Retina (tissue), 1 donor: Measurements from ENCODE around the gene SLC23A1.
"Not testable (repeated sequence)": the region's sequence is repeated elsewhere in the genome, so short reads cannot be mapped to it uniquely, and the experiment has no call there.

Experiments
- DNase-seq: peaks from one replicate; pipeline ENCODE4 v3.0.0-alpha.2; 2016

Gene SLC23A1

DNA sequence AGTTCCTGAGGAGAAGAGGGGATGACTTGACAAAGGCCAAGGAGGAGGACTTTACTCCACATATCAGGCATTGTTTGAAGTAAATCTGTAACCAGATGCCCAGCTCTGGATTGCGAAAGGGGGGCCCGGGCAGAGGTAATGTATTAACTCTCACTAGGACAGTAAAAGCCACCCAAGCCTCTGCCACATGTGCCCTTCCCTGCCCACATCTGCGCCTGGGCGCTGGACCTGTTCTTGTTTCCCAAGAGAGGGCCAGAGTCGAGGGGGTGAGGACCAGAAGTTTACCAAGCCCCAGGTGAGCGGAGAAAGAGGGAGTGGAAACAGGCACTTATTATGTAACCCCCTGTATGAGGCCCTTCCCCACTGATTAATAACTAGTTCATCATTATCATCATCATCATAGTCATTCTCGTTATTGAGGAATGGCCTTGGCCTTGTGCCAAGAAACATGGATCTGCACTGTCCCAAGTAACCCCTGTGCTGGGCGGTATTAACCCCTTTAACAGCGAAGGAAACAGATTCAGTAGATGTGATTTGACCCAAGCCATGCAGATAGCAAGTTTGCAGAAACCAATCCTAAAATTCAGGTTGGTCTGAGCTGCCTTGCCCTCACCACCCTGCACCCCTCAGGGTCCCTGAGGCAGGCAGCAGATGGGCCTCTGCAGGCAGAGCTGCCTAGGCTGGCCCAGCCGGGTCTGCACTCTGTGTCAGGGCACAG lies at the start of gene SLC23A1:
TSS of gene SLC23A1 (minus strand) at position 23 of the 718 bp plus-strand sequence. CDS start 44 bp downstream, outside the sequence.
- no peak for DNase-seq

DNA sequence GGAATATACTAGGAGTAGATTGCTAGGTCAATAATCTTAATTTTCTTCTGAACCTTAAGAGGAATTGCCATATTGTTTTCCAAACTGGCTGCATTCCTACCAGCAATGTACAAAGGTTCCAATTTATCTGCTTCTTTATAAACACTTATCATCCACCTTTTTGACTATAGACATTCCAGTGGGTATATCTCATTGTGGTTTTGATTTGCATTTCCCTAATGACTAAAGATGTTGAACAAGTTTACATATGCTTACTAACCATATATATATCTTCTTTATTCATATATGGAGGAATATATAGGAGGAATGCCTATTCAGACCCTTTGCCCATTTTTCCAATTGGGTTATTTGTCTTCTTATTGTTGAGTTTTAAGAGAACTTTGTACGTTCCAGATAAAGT lies 48.6 kb upstream of the SLC23A1 start:
- DNase-seq = no peak

DNA sequence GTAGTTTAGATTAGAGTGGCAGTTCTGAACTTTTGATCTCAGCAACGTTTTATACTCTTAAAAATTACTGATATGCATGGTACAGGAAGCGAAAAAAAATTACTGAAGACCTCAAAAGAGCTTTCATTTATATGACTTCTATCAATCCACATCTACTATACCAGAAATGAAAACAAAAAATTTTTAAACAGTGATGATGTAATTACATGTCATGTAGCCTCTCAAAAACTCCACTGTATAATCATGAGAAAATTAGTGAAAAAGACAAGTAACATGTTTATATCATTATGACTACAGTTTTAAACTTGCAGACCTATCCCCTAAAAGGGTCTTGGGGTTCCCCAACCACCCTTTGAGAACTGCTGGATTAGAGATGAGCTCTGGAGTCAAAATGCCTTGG lies 46.9 kb upstream of the SLC23A1 start:
- no peak for DNase-seq

DNA sequence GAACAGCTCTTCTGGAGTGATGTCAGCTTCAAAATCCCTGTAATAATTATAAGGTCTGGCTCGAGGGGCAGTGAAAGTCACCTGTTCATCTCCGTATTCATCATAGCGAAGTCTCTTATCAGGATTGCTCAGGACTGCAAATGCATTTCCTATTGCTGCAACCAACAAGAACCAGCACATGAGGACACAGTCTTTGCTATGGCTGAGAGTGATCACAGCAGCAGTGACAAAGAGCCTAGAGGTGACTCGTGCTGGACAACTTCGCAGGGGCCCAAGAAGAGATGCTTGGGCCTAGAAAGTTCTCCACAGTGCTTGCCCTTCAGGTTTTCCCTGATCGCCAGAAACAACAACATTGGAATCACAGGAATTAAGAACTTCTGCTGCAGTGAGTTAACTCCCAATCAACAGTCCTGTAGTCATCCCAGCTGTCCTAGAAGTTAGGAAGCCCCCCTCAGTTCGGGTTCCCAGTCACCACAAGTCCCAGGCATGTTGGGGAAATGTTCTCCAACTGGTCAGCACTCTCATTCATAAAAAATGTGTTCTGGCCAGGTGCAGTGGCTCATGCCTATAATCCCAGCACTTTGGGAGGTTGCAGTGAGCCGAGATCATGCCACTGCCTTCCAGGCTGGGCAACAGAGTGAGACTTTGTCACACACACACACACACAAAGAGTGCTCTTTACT lies 43.2 kb upstream of the SLC23A1 start:
- no peak for DNase-seq

DNA sequence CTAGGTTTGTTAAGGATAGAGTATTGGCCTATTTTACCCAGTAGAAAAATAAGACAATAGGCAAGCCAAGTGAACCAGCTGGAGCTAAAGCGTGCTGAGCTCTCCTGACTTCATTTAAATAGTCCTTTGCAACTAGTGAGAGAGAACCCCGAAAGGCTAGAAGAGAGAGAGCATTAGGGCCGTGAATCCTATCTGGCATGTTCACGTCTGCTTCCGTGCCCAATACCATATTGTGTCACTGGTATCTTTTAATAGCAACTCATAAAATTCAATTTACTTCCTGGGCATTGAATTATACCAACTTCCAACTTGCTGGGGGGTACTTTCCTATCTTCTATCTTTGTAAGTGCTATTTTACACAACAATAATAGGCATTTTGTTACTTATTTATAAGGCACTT lies 42.4 kb upstream of the SLC23A1 start:
- DNase-seq = no peak

DNA sequence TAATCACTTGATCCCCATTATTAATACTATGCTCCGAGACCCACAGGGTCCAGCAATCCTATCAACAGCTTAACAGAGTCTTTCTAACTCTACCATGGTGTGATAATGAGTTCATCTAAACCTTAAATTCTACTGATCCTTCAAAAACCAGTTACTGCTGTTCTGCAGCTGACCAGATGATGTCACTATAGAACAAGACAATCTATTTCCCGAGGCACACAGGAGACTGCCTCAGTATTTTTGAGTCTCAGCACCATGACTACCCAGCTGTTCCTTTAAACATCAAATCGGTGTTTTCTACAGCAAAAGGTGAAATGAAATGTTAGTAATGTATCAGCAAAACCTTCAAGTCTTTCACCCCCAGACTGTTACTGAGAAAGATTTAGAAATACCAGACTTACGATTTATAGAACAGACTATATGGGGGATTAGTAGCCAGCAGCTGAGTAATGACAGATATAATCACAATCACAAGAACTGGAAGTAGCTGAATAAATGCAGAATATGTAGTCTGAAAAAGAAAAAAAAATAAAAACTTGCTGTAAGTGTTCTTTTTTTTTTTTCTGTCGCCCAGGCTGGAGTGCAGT lies 39.3 kb upstream of the SLC23A1 start:
- peak; percentile 56 for DNase-seq

DNA sequence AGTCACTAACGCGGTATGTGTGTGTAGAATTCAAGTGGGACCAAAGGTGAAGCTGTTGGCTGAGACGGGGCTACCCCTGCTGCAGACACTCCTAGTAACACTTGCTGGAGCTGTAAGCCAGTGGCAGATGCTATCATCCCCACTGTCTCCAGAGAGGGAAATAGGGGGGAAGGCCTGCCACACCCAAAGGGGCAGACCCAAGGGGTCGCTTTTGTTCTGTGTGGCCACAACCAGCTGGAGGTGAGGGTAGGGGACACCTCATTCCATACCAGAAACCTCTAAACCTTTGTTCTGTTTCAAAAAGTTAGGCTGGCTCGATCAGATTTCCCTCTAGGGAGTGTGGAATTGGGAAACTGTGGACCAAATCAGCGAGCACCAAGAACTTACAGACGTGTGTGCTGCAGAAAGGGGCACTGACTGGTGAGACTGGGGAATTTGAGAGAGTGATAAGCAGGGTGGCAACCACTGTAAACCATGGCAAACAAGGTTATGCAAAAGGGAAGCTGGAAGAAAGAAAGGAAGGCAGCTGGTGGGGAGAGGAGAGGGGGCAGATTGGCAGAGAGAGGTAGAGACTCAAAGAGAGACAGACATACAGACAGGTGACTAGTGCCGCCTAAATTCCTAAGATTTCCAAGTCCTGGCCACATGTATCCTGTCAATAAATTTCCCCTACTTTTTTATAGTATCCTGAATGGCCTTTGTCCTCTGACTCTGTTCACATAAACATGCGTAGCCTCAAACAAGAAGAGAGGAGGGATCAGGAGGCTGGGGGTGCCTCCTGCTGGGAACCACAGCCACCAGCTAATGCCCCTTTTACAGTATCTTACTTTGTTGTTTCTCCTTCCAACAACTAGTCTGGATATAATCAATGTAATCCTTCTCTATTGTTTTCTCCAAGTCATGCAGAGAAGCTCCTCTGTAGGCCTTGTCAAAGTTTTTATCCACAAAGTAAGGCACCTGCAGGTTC lies 36.4 kb upstream of the SLC23A1 start:
- no peak for DNase-seq

DNA sequence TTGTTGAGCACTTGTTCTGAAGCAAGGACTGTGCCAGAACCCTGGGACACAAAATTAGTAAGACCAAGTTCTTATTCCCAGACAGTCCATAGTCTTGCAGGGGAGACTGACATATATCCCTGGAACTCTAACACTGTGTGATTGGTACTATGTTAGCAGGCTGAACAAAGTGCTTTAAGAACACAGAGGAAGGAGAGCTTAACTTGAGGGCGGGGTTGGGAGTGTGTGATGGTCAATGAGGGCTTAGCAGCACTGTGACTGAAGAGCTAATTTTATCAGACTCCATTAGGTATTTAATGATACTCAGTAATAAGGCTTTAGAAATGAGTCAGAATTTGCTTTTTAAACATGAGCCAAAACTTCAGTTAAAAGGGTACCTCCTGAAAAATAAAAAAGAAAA lies 35.7 kb upstream of the SLC23A1 start:
- no peak for DNase-seq

DNA sequence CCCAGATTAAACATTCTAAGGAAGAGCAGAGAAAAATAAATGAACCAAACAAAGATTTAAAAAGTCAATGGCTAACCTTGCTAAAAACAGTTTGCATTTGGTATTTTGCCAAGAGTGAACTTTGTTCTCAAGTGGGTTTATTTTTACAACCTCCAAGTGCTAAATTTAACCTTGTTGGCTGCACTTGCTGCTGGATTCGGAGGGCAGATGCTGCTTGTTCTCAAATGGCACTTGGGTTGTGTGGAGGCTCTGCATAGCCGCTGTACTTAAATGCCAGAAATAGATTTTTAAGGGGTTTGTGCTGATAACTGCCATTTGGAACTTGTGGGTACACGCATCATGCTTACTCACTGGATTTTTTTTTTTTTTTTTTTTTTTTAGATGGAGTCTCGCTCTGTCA lies 34.1 kb upstream of the SLC23A1 start:
- DNase-seq = no peak

DNA sequence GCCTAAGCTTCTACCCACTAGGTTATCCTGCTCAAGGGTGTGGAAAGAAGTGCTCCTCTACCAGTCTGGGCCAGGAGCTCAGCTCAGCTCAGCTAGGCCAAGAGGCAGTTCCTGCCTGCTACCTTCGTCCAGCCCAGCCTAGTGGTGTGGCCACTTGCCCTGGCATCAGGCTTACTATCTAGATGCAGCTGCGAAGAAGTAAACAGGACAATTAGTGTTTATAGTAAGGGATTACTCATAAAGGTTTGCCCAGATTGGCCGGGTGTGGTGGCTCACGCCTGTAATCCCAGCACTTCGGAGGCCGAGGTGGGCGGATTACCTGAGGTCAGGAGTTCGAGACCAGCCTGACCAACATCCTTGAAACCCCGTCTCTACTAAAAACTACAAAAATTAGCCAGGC lies 33.6 kb upstream of the SLC23A1 start:
- no peak for DNase-seq

DNA sequence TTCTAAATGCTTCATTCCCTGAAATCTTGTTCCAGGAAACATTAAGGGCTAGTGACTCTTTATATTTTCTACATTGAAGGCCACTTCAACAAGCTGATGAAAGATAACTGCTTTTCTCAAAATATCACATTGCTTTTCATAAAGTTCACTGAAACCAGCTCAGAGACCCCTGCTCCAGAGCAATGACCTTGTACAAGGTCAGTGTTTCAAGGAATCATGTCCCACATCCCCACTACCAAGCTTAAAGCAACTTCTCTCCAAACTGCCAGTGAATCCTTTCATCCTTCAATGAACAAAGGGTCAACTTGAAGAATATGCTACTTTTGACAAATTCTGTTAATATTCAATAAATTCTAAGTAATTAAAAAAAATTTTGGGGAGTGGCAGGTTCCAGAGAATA lies 32.8 kb upstream of the SLC23A1 start:
- no peak for DNase-seq

DNA sequence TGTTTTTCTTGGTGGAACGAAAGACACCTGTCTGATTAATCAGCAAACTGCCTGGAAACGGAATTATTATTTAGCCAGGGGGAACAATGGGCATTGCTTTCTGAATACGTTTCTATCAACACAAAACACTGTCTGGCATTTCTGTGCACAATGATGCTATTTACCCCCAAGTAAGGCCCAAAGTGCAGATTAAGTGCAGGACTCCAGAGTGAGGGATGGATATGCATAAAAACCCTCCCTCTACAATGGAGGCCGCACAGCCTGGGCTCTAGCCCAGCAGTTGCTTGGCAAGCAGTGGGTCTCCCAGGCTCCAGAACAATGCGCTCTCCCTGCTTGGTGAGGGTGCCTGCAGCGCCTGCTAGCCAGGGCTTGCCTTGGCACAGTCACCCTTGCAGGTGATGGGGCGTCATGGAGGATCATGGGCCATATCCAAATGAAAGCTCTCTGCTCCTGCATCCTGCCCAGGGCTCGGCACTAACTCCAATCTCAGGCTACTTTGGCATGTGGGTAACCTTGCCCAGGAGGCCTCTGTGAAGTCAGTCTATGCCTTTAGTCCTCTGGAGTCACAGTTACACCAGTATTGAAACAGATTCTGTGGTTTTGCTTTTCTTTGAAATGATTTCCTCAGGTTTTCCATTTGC lies 32.2 kb upstream of the SLC23A1 start:
- no peak for DNase-seq

DNA sequence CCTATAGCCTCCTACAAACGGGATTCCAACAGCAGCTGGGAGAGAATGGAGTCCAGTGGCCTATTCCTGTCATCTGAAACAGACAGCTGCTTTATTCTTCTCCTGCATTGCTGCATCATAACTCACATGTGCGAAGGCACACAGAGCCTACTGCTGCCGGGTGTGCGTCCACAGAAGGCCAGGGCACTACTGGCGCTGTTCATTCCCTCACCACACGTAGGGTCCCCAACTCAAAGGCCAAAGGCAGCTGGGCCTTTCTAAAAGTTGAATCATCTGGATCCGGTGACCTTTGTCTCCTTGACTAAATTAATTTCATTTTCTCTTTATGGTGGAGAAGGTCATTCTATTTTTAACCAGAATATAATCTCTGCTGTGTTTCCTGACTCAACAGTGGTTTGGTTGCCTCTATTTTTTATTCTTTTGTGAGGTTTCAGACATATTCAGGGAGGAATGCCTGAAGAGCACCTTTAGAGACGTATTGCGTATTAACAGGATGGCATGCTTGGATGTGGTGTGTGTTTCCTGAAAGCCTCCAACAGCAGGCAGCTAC lies 31.6 kb upstream of the SLC23A1 start:
- no peak for DNase-seq

DNA sequence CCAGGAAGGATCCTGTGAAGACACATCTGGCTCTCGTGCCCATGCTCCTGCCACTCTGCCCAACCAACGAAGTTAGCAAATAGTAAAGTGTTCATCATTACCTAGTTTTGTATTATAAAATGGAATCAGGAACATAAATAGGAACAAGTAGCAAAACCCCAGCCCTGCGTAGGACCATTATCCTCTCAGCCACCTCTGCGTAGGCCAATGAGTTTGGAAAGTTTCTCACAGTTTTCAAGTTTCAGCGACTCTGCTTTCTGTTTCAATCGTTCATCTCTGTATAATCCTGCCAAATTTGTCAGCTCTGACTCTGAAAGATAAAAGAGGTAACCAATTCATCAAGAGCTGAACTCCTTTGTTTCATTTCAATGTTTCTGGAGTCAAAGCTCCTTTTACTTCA lies 30.9 kb upstream of the SLC23A1 start:
- DNase-seq = no peak

DNA sequence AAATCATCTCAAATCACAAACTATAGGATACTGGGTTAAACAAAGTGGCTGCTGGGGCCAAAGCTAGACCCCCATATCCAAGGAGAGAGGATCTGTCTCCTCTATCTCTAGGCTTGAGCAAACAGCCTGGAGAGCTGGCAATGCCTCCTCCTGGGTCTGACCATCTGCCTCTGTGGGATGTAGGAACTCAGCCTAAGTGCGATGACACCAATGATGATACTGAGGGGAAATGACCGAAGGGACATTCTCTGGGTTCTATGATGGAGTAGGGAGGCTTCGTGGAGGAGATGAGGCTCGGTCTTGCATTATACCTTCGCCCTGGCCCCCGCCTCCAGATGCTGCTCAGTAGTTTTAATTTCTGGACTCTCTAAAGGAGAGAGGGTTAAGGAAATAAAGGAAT lies 30.1 kb upstream of the SLC23A1 start:
- DNase-seq = no peak

DNA sequence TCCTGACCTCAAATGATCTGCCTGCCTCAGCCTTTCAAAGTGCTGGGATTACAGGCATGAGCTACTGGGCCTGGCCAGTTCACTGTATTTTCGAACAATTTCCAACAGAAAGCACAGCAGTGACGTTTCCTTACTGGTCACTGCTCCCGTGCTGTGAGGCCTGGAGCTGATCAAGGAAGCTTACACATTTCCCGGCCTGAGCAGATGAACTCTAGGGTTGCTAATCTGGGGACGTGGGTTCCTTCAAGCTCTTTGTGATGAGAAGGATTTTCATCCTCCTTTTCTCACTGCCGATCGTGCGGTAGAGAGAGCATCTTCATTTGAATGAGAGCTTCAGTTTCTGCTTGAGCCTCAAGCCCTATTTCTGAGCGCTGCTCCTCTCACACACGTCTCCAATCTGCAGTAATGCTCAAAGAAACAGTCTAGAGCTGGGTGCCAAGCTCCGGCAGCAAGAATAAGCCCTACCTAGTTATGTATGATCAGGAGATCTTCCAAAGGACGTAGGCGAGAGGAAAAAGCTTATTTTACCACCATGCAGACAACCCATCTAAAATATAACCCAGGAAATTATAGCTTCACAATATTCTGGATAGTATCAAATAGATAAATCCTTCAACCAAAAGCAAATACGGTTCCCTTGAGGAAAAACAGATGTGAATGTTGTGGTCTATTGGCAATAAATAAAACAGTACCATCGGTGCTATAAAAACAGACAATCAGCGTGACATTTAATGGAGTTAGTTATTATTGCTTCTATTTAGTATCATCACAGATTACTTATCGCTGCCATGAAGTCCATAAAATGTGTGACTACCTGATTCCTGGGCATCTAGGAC lies 28.1 kb upstream of the SLC23A1 start:
- no peak for DNase-seq

DNA sequence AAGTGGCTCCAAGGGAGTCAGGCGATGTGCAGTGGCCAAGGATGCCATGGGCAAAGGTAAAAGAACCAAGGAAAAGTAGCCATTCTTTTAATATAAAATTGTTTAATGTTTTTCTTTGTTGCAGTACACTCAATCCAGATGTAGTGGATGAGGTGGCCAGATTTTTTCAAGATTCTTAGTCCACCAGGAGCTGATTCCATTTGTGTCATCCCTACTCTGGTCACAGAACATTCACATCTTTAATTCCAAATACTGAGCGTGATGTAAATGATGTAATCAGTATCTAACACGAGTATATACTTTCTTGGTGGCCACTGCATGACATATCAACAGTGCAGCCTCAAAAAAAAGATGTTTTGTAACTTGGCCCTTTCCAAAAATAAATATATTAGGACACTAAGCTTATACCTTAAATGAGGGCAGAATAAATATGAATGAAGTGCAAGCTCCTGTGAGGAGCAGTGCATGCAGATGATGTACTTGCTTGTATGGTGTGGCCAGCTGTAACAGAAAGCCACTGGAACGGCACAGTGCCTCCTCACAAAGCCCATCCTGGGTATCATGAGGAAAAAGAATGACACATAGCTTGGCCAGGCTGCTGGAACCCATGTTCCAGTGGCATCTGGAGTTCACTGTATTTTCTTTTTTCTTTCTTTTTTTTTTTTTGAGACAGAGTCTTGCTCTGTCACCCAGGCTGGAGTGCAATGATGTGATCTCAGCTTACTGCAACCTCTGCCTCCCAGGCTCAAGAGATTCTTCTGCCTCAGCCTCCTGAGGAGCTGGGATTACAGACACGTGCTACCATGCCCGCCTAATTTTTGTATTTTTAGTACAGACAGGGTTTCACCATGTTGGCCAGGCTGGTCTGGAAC lies 27.3 kb upstream of the SLC23A1 start:
- no peak for DNase-seq

DNA sequence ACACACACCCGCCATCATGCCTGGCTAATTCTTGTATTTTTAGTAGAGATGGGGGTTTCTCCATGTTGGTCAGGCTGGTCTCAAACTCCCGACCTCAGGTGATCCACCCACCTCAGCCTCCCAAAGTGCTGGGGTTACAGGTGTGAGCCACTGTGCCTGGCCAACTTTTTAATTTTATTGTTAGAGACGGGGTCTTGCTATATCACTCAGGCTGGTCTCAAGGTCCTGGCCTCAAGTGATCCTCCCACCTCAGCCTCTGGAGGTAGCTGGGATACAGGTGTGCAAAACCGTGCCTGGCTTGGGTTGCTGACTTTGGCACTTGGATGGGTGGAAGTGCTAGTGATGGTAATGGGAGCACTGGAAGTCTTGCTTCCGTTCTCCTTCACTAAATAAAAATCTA lies 26.0 kb upstream of the SLC23A1 start:
- DNase-seq = not testable (repeated sequence)

DNA sequence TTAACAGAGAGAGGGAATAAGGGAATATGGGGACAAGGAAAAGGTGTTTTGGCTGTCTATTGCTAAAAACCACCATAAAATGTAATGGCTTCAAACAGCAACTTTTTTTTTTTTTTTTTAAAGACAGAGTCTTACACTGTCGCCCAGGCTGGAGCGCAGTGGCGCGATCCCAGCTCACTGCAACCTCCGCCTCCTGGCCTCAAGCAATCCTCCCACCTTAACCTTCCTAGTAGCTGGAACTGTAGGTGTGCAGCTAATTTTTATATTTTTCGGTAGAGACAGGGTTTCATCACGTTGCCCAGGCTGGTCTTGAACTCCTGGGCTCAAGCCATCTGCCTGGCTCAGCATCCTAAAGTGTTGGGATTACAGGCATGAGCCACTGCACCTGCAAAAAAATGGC lies 25.1 kb upstream of the SLC23A1 start:
- no peak for DNase-seq

DNA sequence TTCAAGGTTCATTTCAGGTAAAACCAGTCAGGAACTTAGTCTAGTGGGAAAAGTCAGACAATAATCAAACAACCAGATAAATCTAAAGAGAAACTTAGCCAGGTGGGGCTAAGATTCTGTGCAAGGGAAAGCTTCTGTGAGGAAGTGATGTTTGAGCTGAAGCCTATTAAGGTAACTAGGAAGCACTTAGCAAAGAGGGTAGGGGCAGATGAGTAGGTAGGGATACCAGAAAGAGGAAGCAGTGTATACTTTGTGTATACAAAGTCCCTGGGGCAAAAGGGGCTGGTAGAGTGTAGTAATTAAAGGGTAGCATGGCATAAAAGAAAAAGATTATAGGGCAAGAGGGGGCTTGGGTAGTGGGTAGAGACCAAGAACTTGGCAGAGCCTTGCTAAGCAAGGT lies 24.4 kb upstream of the SLC23A1 start:
- DNase-seq = no peak
